Activated CD8-positive, alpha-beta T cell treated with anti-CD3 and anti-CD28 coated beads, Interleukin-2, amount 10 ng/mL, durations not matched to agents 7 days and 5 days (primary cell): Measurements from ENCODE around the gene ANKS1B. TPM values are rescaled to one million over a fixed set of nuclear protein-coding genes. Genes with fewer than 3 reads are reported as not detected.

Experiments
- ATAC-seq: fragments of 150-1000 bp; cut with Tn5 transposase; one replicate; pipeline ENCODE4 v1.10.0; 2021; ENCODE audit warnings: moderate library complexity
- CTCF ChIA-PET: fragments of 350-600 bp; sonication (Branson Sonifier 250); formaldehyde crosslinking; loops from one replicate; lab custom pipeline; 2021; ENCODE audit warnings: antibody characterized with exemption; lab: Charles Lee
- POLR2A ChIA-PET: fragments of 350-600 bp; sonication (Branson Sonifier 250); formaldehyde crosslinking; loops from one replicate; lab custom pipeline; 2021; ENCODE audit warnings: antibody characterized with exemption; lab: Charles Lee
- DNase-seq: peaks from one replicate; pipeline ENCODE4 v3.0.0-alpha.2; 2020
- H3K27ac Mint-ChIP-seq: one replicate; pipeline ENCODE4 v1.8.0; 2021; ENCODE audit warnings: mild to moderate bottlenecking, mixed read lengths
- H3K27me3 Mint-ChIP-seq: one replicate; pipeline ENCODE4 v1.8.0; 2021; ENCODE audit warnings: low read depth, mixed read lengths
- H3K36me3 Mint-ChIP-seq: one replicate; pipeline ENCODE4 v1.8.0; 2021; ENCODE audit warnings: low read depth, mixed read lengths
- H3K4me1 Mint-ChIP-seq: one replicate; pipeline ENCODE4 v1.8.0; 2021; ENCODE audit warnings: low read depth, mixed read lengths
- H3K4me3 Mint-ChIP-seq: one replicate; pipeline ENCODE4 v1.8.0; 2021; ENCODE audit warnings: mild to moderate bottlenecking, mixed read lengths
- H3K9me3 Mint-ChIP-seq: one replicate; pipeline ENCODE4 v1.8.0; 2022; ENCODE audit warnings: mixed read lengths; ENCODE audit not compliant: insufficient read depth
- total RNA-seq, 2 experiments: library from RNA; stranded (reverse); gene quantifications; one replicate each; pipeline ENCODE4 v1.2.3, GENCODE V29; 2021

Gene ANKS1B
- total RNA-seq, 2 experiments from 2014 or later = not detected

- Mint-ChIP-seq H3K9me3 (no peaks in the 10 kb centered on the region), H3K27ac (no peak overlapping the region), H3K4me1 (no peaks in the 10 kb centered on the region), H3K27me3 (no peaks in the 10 kb centered on the region), H3K4me3 (no peak overlapping the region), H3K36me3 (no peaks in the 10 kb centered on the region)
- ATAC-seq = no peak
- no peak for DNase-seq
- CTCF ChIA-PET = no interaction called here
- POLR2A ChIA-PET = no interaction called here
These were observed 213.1 kb downstream of the ANKS1B start for GRCh38 chr12:99771659-99772058.

GRCh38 chr12:99769396-99769980, 215.2 kb downstream of the ANKS1B start:
- ChIA-PET CTCF (interaction anchor here (0.8 to 1.3 kb wide), 2 partner anchors 726 to 727 kb away, joined by 3 read pairs; no protein-coding TSS in a partner anchor), POLR2A (no interaction called here)
- Mint-ChIP-seq H3K27ac (no peak overlapping the region), H3K4me1 (no peaks in the 10 kb centered on the region), H3K4me3 (no peak overlapping the region), H3K9me3 (no peaks in the 10 kb centered on the region), H3K36me3 (no peaks in the 10 kb centered on the region), H3K27me3 (no peaks in the 10 kb centered on the region)
- DNase-seq (no peak), ATAC-seq (no peak)

GRCh38 chr12:99768758-99769157, 216.0 kb downstream of the ANKS1B start:
- Mint-ChIP-seq H3K4me3 (no peak overlapping the region), H3K4me1 (no peaks in the 10 kb centered on the region), H3K27me3 (no peaks in the 10 kb centered on the region), H3K9me3 (no peaks in the 10 kb centered on the region), H3K36me3 (no peaks in the 10 kb centered on the region), H3K27ac (no peak overlapping the region)
- ATAC-seq = no peak
- POLR2A ChIA-PET = no interaction called here
- CTCF ChIA-PET = interaction anchor here (1.3 kb wide), 1 partner anchor 726 kb away, joined by 3 read pairs; no protein-coding TSS in a partner anchor
- DNase-seq = no peak

- ATAC-seq = no peak
- POLR2A ChIA-PET = no interaction called here
These were observed 216.9 kb downstream of the ANKS1B start for GRCh38 chr12:99767809-99768208.

GRCh38 chr12:99766408-99766807, 218.3 kb downstream of the ANKS1B start:
- no peaks in the 10 kb centered on the region for H3K4me1 Mint-ChIP-seq
- no peaks in the 10 kb centered on the region for H3K9me3 Mint-ChIP-seq
- DNase-seq (no peak), ATAC-seq (no peak)
- H3K4me3 Mint-ChIP-seq = no peak overlapping the region
- CTCF ChIA-PET = interaction anchor here (1.4 to 1.9 kb wide), 2 partner anchors 723 to 724 kb away, joined by 3 to 5 read pairs; no protein-coding TSS in a partner anchor
- H3K27me3 Mint-ChIP-seq = no peaks in the 10 kb centered on the region
- no peak overlapping the region for H3K27ac Mint-ChIP-seq
- POLR2A ChIA-PET = no interaction called here
- no peaks in the 10 kb centered on the region for H3K36me3 Mint-ChIP-seq

More at GRCh38 chr12:99767809-99768208, 216.9 kb downstream of the ANKS1B start:
- Mint-ChIP-seq H3K27me3 (no peaks in the 10 kb centered on the region), H3K4me1 (no peaks in the 10 kb centered on the region), H3K9me3 (no peaks in the 10 kb centered on the region), H3K36me3 (no peaks in the 10 kb centered on the region), H3K27ac (no peak overlapping the region), H3K4me3 (no peak overlapping the region)
- CTCF ChIA-PET = interaction anchor here (1.4 to 1.9 kb wide), 2 partner anchors 724 to 726 kb away, joined by 3 to 5 read pairs; no protein-coding TSS in a partner anchor
- no peak for DNase-seq

- Mint-ChIP-seq H3K4me1 (no peaks in the 10 kb centered on the region), H3K27me3 (no peaks in the 10 kb centered on the region), H3K27ac (no peak overlapping the region), H3K4me3 (no peak overlapping the region), H3K9me3 (no peaks in the 10 kb centered on the region), H3K36me3 (no peaks in the 10 kb centered on the region)
- DNase-seq (no peak), ATAC-seq (no peak)
- CTCF ChIA-PET = no interaction called here
- POLR2A ChIA-PET = no interaction called here
These were observed 219.1 kb downstream of the ANKS1B start for GRCh38 chr12:99765469-99766114.

GRCh38 chr12:99759444-99759843, 225.3 kb downstream of the ANKS1B start:
- ATAC-seq = no peak
- no peak overlapping the region for H3K27ac Mint-ChIP-seq
- H3K36me3 Mint-ChIP-seq = no peaks in the 10 kb centered on the region
- CTCF ChIA-PET = no interaction called here
- POLR2A ChIA-PET = no interaction called here
- no peaks in the 10 kb centered on the region for H3K4me1 Mint-ChIP-seq
- peaks cover 4% of the 10 kb centered on the region for H3K9me3 Mint-ChIP-seq
- DNase-seq = no peak
- H3K4me3 Mint-ChIP-seq = no peak overlapping the region
- no peaks in the 10 kb centered on the region for H3K27me3 Mint-ChIP-seq

GRCh38 chr12:99758997-99759396, 225.7 kb downstream of the ANKS1B start:
- Mint-ChIP-seq H3K36me3 (no peaks in the 10 kb centered on the region), H3K27ac (no peak overlapping the region), H3K4me1 (no peaks in the 10 kb centered on the region), H3K9me3 (peaks cover 8% of the 10 kb centered on the region), H3K4me3 (no peak overlapping the region), H3K27me3 (no peaks in the 10 kb centered on the region)
- CTCF ChIA-PET = no interaction called here
- POLR2A ChIA-PET = no interaction called here
- ATAC-seq (no peak), DNase-seq (no peak)

- H3K27ac Mint-ChIP-seq = no peak overlapping the region
- ChIA-PET POLR2A (no interaction called here), CTCF (no interaction called here)
- H3K4me1 Mint-ChIP-seq = no peaks in the 10 kb centered on the region
- peaks cover 8% of the 10 kb centered on the region for H3K9me3 Mint-ChIP-seq
- ATAC-seq (no peak), DNase-seq (no peak)
- H3K4me3 Mint-ChIP-seq = no peak overlapping the region
- H3K27me3 Mint-ChIP-seq = no peaks in the 10 kb centered on the region
- H3K36me3 Mint-ChIP-seq = no peaks in the 10 kb centered on the region
These were observed 232.0 kb downstream of the ANKS1B start for GRCh38 chr12:99752740-99753139.

- no peaks in the 10 kb centered on the region for H3K4me1 Mint-ChIP-seq
These were observed 238.2 kb downstream of the ANKS1B start for GRCh38 chr12:99746538-99746937.

GRCh38 chr12:99745895-99746294, 238.8 kb downstream of the ANKS1B start:
- Mint-ChIP-seq H3K4me1 (no peaks in the 10 kb centered on the region), H3K36me3 (no peaks in the 10 kb centered on the region), H3K9me3 (no peaks in the 10 kb centered on the region), H3K4me3 (no peak overlapping the region), H3K27ac (no peak overlapping the region), H3K27me3 (no peaks in the 10 kb centered on the region)
- ChIA-PET POLR2A (no interaction called here), CTCF (no interaction called here)
- no peak for DNase-seq
- ATAC-seq = no peak

More at GRCh38 chr12:99746538-99746937, 238.2 kb downstream of the ANKS1B start:
- Mint-ChIP-seq H3K36me3 (no peaks in the 10 kb centered on the region), H3K27ac (no peak overlapping the region), H3K9me3 (no peaks in the 10 kb centered on the region), H3K27me3 (no peaks in the 10 kb centered on the region), H3K4me3 (no peak overlapping the region)
- ATAC-seq (no peak), DNase-seq (no peak)
- POLR2A ChIA-PET = no interaction called here
- CTCF ChIA-PET = no interaction called here

GRCh38 chr12:99745121-99745520, 239.6 kb downstream of the ANKS1B start:
- no peak overlapping the region for H3K27ac Mint-ChIP-seq
- no peaks in the 10 kb centered on the region for H3K4me1 Mint-ChIP-seq
- H3K4me3 Mint-ChIP-seq = no peak overlapping the region
- no peaks in the 10 kb centered on the region for H3K36me3 Mint-ChIP-seq
- ChIA-PET CTCF (no interaction called here), POLR2A (no interaction called here)
- peaks cover 5% of the 10 kb centered on the region for H3K9me3 Mint-ChIP-seq
- DNase-seq = no peak
- ATAC-seq = no peak
- H3K27me3 Mint-ChIP-seq = no peaks in the 10 kb centered on the region
